GM21381 (cell line): ENCODE measurements around the gene GRK5.

ENCODE experiments used
- ATAC-seq: cut with Tn5 transposase; IDR thresholded peaks from one replicate; pipeline ENCODE4 v1.9.1; 2021; ENCODE audit warnings: mild to moderate bottlenecking, moderate library complexity; ENCODE audit not compliant: unreplicated experiment

GRK5 gene

DNA sequence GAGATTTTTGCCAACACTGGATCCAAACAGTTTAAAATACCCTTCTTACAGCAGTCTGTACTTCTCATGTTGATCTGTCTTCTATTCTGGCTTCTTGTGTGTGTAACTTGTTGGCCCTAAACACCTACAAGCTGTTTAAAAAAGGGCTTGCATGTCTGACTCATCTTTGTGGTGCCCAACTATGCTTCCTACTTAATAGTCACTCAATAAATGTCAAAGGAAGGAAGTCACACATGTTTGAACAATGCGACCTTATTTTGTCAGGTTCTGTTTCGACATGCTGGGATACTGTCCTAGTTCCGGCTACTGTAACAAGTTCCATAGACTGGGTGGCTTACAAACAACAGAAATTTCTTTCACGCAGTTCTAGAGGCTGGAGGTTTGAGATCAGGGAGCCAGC, 9.4 kb upstream of the GRK5 start:
- no peak for ATAC-seq

DNA sequence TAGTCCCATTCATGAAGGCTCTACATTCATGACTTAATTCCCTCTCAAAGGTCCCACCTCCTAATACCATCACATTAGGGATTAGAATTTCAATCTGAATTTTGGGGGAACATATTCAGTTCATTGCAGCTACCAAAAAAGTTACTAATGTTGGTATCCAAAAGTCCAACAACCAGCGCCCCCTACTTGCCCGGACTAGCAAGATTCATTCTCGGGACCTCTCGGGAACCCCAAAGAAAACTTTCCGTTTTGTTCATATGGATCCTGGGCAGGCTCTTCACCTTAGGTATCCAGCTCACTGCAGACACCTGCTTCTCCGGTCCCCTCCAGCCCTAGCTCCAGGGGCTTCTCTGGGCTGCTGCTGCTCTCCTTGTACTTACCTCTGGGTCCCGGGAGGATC, 8.9 kb upstream of the GRK5 start:
- ATAC-seq = no peak

DNA sequence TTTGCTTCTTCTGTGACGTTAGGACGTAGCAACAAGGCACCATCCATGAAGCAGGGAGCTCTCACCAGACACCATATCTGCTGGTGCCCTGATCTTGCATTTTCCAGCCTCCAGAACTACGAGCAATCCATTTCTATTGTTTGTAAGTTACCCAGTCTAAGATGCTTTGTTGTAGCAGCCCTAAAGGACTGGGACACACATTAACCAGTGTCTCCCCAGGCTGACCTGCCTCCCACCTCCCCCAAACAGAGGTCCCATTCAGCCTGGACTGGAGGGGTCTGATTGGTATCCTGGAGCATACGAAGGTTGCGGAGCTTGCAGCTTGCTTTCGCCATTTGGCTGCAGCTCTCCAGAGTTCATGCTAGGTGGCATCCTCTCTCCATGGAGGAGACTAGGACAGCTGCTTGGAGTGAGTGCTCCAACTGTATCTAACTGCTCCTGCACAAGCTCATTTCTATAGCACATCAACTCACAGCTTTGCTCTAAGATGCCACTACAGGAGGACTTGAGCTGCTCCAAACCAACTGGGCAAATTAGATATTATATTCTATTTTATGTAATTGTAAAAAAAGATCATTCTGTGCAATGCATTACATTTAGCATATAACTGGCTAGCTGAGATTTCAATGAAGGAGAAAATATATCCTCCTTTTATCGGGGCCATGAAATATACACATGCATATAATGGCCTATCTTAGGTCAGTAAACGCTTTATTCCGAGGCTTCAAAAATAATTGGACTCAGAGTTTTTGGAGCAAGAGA, 8.0 kb upstream of the GRK5 start:
- ATAC-seq = peak; percentile 58

DNA sequence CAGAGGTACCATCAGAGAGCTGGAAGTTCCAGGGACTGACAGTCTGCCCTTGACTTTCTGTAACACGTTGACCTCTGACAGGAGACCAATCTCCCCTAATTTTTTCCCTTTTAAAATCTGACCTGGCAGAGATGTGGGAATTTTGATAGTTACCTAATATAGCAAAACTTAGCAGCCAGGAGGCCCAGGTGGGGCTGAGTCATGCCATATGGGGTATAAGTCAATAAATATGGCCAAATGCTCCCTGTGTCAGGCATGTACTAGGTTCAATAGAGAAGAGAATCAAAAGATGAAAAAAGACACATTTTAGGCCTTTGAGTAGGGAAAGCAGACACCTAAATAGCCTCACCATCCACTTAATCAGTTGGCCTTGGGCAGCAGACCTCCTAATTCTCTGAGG, 6.1 kb upstream of the GRK5 start:
- ATAC-seq = no peak

DNA sequence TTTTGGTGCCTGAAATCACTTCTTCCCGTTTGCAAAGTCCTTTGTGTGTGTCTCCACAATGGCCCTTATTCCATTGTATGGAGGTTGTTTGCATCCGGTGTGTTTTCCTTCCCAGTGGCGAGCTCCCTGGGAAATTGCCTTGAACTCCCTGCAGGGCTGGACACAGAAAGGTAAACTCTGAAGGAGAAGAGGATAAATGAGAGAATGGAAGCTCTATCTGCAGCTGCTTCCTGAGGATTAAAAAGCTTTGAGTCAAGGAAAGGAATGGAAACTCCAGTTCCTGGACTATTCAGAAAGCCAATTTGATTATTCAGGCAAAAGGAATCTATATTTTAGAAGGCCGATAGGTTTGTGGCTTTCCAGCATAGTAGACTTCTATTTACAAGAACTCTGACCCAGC, 4.4 kb upstream of the GRK5 start:
- ATAC-seq = no peak

DNA sequence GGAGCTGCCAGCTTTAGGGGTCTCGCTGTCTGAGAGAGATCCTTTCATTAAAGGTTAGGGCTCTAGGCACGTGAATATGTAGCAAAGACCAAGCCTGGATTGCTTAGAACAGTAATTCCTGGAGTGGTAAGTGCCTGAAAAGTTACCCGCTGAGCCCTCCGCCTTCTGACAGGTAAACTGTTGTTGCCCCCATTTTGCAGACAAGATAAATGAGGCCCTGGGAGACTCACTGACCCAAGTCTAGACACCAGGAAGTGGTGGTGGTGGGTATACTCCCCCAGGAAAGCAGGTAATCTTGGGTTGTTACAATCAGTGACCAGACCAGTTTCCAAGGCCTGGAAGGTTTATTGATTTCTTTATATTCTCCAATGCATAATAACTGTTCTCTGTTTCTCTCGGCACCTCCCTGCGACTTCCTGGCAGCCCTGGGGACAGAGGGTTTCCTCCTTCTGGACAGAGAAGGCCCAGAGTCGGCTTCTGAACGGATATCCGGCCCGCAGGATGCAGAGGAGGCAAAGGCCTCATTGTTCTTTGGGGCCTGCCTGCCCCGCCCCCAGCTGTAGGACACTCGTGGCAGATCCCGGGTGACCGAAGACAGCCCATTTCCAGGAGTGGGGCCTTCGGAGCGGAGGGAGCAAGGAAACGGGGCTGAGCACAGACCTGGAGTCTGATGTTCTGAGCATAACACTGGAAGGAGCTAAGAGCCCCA, 1.3 kb upstream of the GRK5 start:
- peak; percentile 30 for ATAC-seq

DNA sequence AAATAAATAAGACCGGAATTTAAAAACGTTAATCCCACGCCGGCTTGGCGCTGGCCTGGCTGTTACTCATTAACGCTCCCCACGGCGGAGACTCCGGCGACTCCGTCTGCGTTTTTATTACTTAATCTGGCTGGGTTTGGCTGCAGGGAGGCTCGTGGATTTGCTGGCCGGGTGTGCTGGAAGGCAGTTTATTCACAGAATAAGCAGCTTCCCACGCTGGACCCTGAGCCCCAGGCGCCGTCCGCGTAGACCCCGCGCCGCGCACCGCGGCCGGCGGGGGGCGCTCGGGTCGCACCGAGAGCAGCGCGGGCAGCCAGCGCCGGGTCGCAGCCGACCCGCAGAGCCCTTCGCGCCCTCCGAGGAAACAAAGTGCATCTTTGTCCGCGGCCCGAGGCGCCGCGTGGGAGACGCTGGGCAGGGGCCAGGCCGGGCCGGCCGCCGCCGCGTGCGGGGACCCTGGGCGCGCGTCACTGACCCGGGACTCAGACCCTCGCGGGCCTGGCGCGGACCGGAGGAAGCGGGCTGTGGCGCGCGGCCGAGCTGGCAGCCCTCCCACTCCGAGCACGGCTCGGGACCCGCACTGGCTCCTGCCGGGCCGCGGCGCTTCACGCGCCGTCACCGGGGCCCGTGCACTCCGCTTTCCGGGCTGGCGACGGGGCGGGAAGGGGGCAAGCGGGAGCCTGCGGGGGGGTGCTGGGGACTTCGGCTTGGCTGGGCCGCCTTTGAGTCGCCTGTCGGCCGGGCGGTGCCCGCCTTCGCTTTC, 587 bp upstream of the GRK5 start:
- ATAC-seq = peak; percentile 42

DNA sequence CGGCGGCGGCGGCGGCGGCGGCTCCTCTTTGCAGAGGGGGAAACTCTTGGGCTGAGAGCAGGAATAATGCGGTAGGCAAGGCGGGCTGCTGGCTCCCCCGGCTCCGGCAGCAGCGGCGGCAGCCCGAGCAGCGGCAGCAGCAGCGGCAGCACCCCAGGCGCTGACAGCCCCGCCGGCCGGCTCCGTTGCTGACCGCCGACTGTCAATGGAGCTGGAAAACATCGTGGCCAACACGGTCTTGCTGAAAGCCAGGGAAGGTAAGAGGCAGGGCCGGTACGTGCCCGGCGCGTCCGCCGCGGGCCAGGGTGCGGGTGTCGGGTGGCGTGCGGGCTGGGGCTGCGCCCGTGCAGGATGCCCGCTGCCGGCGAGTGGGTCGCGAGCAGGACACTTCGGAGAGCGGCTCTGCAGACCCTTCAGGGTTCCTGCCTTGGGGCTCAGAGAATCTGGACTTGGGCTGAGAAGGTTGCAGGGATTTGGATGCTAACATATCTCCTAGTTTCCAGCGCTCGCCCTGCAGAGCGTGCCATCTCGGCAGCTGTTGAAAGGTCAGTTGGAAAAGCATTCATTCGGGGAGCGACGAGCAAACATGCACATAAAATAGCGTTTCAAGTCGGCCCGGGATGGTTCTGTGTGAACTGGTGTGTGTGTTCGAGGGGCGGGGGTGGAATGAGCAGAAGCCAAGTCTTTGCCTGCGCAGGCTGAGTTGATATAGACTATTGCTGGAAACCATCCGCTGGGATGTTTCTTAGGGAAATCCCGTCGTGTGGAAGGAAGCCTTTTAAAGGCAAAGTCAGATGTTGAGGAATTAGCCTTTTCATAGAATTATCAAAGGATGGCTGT, 562 bp downstream of the GRK5 start:
- ATAC-seq = peak; percentile 7

DNA sequence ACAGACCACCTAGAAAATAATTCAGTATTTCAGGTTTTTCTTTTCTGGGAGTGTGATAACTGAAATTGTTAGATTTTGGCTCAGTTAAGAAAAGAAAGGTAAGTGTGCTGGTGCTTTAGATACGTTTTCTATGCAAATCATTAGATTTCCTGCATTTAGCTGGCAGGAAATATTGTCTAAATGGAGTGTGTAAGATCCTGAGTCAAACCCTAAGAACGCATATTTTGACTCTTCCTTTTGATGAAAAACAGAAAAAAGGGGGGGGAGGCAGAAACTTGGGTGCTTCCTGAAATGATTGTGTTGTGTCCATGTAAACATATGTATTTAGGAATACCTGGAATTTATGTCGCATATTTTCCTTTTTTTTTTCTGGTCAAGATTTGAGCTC, 1.2 kb downstream of the GRK5 start:
- ATAC-seq = no peak

DNA sequence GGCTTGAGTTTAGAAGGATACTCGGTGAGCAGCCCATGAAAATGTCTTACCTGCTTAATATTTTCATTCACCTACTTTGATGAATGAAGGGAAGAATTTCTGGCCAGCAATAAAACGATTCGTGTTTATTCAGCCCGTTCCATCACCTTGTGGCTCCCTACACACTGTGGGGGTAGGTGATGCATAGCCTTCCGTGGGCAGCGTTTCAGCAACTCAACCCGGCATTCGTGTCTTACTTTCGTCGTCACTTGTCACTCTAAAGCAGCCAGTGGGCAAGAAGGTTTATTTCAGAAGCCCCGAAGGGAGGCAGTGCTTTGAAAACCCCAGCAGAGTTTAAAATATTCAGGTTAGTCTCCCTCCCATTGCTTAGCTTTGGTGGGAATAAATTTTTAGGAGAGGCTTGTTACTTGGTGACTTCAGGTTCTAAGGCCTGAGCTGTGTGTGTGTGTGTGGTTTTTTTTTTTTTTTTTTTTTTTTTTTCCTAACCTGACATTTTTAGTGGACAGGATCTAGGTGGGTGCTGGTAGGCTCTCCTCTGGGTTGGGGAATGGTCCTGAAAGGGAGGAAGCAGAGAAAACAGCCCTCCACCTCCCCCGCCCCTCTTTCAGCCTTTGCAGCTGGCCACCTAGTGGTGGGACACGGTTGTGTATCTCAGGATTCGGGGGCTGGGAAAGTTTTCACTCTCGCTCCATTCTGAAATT, 1.8 kb downstream of the GRK5 start:
- ATAC-seq = no peak

DNA sequence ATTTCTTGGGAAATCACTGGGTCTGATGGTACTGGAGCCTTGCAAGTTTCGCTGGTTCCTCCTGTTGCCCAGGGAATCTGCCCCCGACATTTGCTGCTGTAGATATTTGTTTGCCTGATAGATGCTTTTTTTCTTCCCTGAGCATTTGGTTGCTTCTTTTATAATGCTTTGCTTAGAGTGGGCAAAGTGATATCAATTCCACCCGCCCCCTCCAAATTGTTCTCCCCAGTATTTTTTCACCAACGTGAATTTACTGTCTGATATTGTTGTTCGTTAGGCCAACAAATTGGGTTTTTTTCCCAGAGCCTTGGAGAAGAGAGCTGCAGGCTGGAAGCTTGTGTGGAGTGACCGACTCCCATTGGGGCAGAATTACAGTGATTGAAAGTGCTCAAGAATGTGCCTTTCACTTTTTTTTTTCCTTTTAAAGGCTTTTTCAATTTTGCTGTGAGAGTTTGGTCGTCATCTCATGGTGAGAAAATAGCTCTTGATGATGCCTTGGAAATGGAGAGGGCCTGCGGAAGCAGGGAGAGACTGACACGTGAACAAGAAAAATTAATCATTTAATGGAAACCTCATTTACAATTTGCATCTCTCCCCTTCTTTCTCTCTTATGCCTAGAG, 2.5 kb downstream of the GRK5 start:
- ATAC-seq = no peak

DNA sequence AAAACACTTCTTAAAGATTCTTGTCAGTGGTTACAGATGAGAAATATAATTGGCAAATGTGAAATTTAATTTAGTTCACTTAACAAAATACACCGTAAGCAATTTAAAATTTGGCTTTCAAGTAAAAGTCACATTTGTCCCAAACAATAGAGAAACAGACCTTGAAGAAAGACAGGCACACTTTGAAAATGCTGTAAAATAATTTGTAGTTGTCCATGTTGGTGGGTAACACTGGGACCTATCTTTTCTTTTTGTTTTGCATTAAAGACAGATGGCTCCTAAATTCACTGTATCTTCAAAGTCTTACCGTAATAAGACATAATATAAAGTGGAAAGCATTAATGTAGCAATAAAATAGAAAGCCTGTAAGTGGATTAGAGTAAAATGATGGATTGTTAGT, 3.3 kb downstream of the GRK5 start:
- no peak for ATAC-seq

DNA sequence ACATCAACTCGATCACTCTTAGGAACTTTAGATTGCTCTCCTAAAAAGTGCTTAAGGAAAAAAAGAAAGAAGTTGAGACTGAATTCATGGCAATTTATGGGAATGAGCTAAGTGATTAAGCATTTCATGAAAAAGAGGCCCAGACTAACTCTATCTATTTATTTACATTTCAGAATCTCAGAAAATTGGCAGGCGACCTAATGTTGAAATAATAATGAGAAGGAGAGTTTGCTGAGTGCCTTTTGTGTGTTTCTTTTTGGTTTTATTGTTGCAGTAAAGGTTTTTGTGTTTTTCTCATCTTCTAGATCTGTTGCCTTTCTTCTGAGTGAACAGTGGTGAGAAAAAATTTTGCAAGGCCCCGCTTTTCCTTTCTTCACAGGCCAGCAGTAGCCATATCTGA, 3.8 kb downstream of the GRK5 start:
- ATAC-seq = no peak

DNA sequence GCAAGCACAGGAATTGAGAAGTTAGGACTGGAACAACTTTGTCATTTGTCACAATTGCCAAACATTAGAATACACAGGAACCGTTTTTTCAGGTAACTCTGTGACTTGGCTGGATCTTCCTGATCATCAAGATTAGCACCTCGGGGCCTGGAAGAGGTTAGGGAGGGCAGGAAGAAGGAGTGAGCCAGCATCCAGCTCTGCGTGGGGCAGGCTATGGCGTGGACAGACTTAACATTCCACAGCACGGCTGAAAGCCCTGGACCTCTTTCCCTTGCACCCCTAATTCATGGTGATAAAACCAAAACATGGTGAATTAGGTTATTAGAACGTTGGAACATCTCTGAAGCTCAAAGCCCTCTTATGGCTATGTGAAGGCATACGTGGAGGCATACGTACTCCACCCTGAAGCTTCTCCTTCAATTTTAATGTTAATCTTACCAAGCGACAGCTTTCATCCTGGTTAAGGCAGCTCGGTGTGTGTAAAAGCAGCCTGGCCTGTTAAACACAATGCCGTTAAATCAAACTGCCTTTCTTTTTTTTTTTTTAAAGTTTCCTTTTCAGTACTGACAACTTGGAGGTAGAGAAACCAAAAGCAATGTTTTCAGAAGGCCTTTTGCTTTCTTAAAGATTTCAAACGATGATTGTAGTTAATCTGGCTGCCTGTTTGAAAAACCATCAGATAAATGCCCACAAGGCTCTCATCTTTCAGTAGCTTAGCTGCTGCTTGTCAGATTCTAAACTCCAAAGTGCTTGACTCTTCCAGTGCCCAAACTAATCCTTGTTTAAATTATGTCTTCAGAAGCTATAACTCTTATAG, 4.5 kb downstream of the GRK5 start:
- no peak for ATAC-seq

DNA sequence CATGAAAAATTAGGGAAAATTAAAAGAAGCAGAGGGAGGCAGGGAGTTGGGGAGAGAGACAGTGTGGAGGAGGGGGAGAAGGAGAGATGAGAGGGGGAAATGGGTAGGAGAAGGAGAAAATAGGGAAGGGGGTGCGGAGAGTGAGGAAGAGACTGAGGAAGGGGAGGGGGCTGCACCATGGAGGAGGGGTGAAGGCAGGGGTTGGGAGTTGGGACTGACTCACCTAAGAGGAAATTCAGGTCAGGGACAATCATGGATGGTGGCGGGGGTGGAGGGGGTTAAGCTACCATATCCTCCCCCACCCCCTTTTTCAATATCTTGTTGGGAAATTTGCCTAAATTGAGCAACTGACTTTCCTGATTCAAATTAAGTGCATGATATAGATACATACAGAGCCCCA, 8.0 kb downstream of the GRK5 start:
- no peak for ATAC-seq

DNA sequence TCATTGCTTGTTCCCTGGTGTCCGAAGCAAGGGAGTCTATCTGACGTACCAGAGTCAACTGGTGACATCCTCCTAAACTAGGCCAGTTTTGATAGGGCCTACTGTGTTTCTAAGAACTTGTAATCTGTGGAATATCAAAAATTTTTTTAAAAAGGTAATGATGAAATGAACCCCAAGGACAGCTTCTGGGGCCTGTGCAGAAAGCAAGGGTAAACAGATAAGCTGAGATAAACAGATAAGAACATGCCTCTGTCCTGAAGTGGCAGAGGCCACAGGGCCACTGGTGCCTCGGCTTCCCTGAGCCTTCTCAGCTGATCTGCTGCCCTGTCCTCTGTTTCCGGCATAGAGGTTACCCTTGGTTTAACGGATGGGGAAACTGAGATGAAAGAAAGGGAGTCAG, 8.8 kb downstream of the GRK5 start:
- no peak for ATAC-seq

DNA sequence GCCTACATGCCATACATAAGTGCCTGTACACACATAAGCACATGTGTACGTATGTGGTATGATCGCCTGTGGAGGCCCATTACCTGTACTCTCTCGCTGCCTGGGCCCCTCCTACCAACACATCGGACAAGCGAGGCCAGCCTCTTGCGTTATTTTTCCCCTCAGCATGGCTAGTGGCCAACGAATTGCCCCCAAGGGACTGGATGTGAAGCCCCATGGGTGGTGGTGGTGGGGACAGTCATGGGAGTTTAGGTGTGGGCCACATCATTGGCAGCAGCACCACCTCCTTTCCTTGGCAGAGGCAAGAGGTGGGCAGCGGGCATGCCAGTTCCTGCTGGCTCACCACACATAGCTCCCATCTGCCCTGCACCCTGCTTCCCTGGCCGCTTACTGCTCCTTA, 10.0 kb downstream of the GRK5 start:
- ATAC-seq = no peak

DNA sequence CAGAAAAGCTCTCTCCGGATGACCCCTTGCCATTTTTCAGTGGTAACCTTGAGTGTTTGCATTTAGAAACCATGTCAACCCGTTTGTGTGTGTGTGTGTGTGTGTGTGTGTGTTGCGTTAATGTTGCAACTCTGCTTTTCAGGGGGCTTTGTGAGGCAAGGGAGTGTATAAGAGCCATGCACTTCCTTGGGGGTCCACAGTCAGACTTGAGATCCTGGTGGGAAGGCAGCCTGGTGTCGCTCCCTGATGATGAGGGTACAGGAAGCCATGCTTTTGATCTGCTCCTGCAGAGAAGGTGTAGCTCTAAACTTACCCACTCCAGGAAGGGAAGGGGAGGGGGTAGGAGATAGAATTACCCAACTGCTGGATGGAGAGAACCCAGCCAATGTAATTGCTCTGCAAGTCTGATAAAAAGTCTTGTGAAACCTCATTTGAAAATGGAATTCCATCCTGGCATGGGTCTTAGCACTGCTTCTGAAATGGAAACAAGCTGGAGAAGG, 10.7 kb downstream of the GRK5 start:
- no peak for ATAC-seq

DNA sequence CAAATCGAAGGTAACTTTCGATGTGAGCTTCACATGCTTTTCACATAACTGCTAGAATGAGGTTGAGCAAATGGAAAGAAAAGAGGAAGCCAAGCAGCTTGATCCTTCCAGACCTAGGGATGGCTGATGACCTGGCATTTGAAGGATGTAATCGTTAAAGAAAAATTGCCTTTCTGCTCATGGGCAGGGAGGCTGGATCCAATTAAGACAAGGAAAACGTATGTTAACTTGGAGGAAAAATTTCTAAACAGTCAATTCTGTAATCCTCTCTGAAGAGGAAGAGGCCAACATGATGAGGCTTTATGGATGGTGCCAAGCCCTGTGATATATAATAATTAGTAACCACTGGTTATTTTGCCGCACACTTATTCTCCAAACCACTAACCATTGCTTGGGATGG, 12.5 kb downstream of the GRK5 start:
- ATAC-seq = no peak
